Mesendoderm (in vitro differentiated cells): Measurements from ENCODE around the gene KMT2C.

Experiments used
- DNase-seq: peaks from one replicate; pipeline ENCODE4 v3.0.0; 2013
- H2AK5ac ChIP-seq: 2 replicates; pipeline ENCODE4 v1.6.1; 2013; ENCODE audit warnings: low read length, inconsistent platforms
- H2BK120ac ChIP-seq: 2 replicates; pipeline ENCODE4 v1.6.1; 2013; ENCODE audit warnings: low read depth, mild to moderate bottlenecking, low read length, moderate library complexity, mixed read lengths
- H2BK15ac ChIP-seq: replicated peaks from 2 replicates; pipeline ENCODE4 v1.6.1; 2013; ENCODE audit warnings: low read depth, mild to moderate bottlenecking, moderate library complexity
- H2BK5ac ChIP-seq: 2 replicates; pipeline ENCODE4 v1.6.1; 2013; ENCODE audit warnings: low read length, inconsistent platforms
- H3K18ac ChIP-seq: 2 replicates; pipeline ENCODE4 v1.6.1; 2013; ENCODE audit warnings: mild to moderate bottlenecking, low read length, mixed read lengths
- H3K23ac ChIP-seq: one replicate; pipeline ENCODE4 v1.6.1; 2013; ENCODE audit warnings: low read length
- H3K27ac ChIP-seq: 2 replicates; pipeline ENCODE4 v1.5.1; 2013; ENCODE audit warnings: low read depth, mild to moderate bottlenecking, inconsistent platforms, low read length, moderate library complexity
- H3K27me3 ChIP-seq: 2 replicates; pipeline ENCODE4 v1.6.1; 2013; ENCODE audit warnings: low read length, control low read depth, mild to moderate bottlenecking, inconsistent platforms; ENCODE audit not compliant: insufficient read depth, poor library complexity
- H3K36me3 ChIP-seq: 2 replicates; pipeline ENCODE4 v1.6.1; 2013; ENCODE audit warnings: low read length, inconsistent platforms; ENCODE audit not compliant: control insufficient read depth, insufficient read depth
- H3K4ac ChIP-seq: one replicate; pipeline ENCODE4 v1.6.1; 2013; ENCODE audit warnings: low read depth, mild to moderate bottlenecking, low read length, moderate library complexity
- H3K4me1 ChIP-seq: 2 replicates; pipeline ENCODE4 v1.6.1; 2013; ENCODE audit warnings: low read depth, low read length, inconsistent platforms; ENCODE audit not compliant: control insufficient read depth
- H3K4me2 ChIP-seq: 2 replicates; pipeline ENCODE4 v1.6.1; 2013; ENCODE audit warnings: low read length
- H3K4me3 ChIP-seq: 2 replicates; pipeline ENCODE4 v1.5.1; 2013; ENCODE audit warnings: mild to moderate bottlenecking, low read length
- H3K56ac ChIP-seq: one replicate; pipeline ENCODE4 v1.6.1; 2013; ENCODE audit warnings: low read length
- H3K79me1 ChIP-seq: 2 replicates; pipeline ENCODE4 v1.6.1; 2013; ENCODE audit warnings: low read length, inconsistent platforms
- H3K79me2 ChIP-seq: 2 replicates; pipeline ENCODE4 v1.6.1; 2013; ENCODE audit warnings: mild to moderate bottlenecking, low read length; ENCODE audit not compliant: control insufficient read depth, insufficient read depth
- H3K9ac ChIP-seq: 2 replicates; pipeline ENCODE4 v1.6.1; 2013; ENCODE audit warnings: low read length, inconsistent platforms
- H4K5ac ChIP-seq: one replicate; pipeline ENCODE4 v1.6.1; 2013; ENCODE audit warnings: low read length
- H4K8ac ChIP-seq: one replicate; pipeline ENCODE4 v1.6.1; 2013; ENCODE audit warnings: low read depth, mild to moderate bottlenecking, control low read depth, low read length, moderate library complexity
- WGBS: extraction: QIAGEN DNeasy Blood & Tissue Kit; methylation state at CpG from one replicate; pipeline ENCODE4 v1.1.7; 2013; ENCODE audit warnings: low lambda C conversion rate, missing lambda C conversion rate; ENCODE audit not compliant: insufficient coverage; ENCODE audit errors: extremely low coverage; 5-methylcytosine and 5-hydroxymethylcytosine counted together

KMT2C gene

DNA sequence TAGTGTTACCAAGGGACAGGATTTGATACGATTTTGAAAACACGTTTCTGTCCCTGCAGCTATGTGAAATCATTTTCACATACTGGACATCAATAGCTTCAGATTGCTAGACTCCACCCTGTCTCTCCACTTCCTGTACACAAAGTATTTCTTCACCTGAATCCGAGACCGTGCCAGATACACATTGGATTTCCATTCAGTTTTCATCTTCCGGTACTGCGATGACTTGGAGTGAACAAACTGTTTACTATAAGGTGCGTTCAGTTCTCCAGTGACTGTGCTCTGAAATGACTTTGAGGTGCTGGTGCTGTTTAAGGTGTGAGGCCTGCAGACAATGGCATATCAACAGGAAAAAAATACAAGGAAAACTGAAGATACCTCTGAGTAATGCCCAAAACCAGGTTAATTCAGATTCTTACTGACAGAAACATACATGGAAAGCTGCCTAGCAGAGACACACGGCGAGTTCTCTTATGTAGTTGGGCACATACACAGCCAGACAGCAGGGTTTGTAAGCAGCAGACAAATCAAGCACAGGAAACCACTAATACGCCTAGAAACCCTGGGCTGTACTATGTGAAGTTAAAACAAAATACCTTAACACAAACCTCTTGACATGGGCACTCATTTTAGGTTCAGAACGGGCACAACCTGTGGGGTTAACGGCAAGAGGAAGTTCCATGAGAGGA, 291.1 kb downstream of the KMT2C start:
- Histone ChIP-seq H3K79me1 (no peaks in the 10 kb centered on the region), H3K4me3 (no peak overlapping the region), H2BK120ac (no peak overlapping the region), H2BK5ac (no peak overlapping the region), H3K4me2 (no peak overlapping the region), H2AK5ac (no peak overlapping the region), H3K56ac (no peak overlapping the region), H3K9ac (no peak overlapping the region), H3K79me2 (no peaks in the 10 kb centered on the region), H3K36me3 (peaks cover 2% of the 10 kb centered on the region), H3K27me3 (no peaks in the 10 kb centered on the region), H3K4ac (no peak overlapping the region), H2BK15ac (no peak overlapping the region), H3K18ac (no peak overlapping the region), H4K8ac (no peak overlapping the region), H3K23ac (no peak overlapping the region), H4K5ac (no peak overlapping the region), H3K4me1 (no peaks in the 10 kb centered on the region), H3K27ac (no peak overlapping the region)
- no peak for DNase-seq
- WGBS: no CpG with 5 or more reads among the region's 12 CpGs

DNA sequence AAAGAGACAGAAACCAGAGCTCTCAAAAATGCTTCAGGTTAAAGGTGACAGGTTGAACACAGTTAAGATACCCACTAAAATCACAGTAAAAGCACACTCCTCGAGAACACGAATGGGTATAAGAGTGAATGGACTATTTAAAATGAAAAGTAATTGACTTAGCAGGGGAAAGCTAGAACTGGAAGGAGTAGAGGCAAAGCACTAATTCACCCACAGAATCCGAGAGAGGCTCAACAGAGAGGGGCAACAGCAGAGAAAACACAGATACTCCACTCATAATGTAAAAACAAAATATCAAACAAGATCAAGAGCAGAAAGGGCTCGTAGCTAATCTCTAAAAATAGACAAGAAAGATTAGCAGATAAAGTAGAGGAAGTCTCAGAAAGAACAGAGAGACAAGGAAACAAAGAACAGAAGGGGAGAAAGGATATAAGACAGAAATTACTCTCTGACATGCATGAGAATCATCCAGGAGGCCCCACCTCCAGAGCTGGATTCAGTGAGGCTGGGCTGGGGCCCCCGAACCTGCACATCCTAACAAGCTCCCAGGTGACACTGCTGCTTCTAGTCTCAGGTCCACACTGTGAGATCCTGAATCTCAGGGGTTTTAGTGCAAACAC, 292.7 kb downstream of the KMT2C start:
- Histone ChIP-seq H3K4me2 (no peak overlapping the region), H2AK5ac (no peak overlapping the region), H3K27me3 (no peaks in the 10 kb centered on the region), H2BK5ac (no peak overlapping the region), H3K56ac (no peak overlapping the region), H3K9ac (no peak overlapping the region), H3K23ac (no peak overlapping the region), H3K79me2 (no peaks in the 10 kb centered on the region), H3K79me1 (no peaks in the 10 kb centered on the region), H3K18ac (no peak overlapping the region), H4K8ac (no peak overlapping the region), H4K5ac (no peak overlapping the region), H3K36me3 (peaks cover 3% of the 10 kb centered on the region), H2BK120ac (no peak overlapping the region), H3K4me1 (no peaks in the 10 kb centered on the region), H2BK15ac (no peak overlapping the region), H3K4ac (no peak overlapping the region), H3K27ac (no peak overlapping the region), H3K4me3 (no peak overlapping the region)
- DNase-seq: no peak
- WGBS: no CpG with 5 or more reads among the region's 5 CpGs

DNA sequence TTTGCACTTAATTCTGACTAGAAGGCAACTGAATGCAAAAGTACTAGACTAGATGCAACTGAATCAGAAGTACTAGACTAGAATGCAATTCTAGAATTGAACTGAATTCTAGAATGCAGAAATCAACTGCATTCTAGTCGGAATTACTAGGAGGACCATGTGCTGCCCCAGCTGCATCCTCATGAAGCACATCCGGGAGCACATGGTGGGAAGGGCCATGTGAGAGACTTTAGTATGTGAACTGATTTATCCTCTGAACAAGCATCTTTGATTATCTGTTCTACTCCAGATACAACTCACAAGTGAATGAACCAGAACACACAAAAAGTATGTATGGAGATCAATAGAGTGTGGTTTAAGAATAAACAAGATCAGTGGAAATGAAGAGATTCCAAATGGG, 295.2 kb downstream of the KMT2C start:
- no peak overlapping the region for H2AK5ac ChIP-seq
- no peak overlapping the region for H4K5ac ChIP-seq
- H3K4me3 ChIP-seq: no peak overlapping the region
- no peaks in the 10 kb centered on the region for H3K79me2 ChIP-seq
- H2BK5ac ChIP-seq: no peak overlapping the region
- no peak overlapping the region for H3K27ac ChIP-seq
- H3K18ac ChIP-seq: no peak overlapping the region
- no peaks in the 10 kb centered on the region for H3K79me1 ChIP-seq
- H3K36me3 ChIP-seq: peaks cover 3% of the 10 kb centered on the region
- DNase-seq: no peak
- H3K4me2 ChIP-seq: no peak overlapping the region
- H4K8ac ChIP-seq: no peak overlapping the region
- H2BK120ac ChIP-seq: no peak overlapping the region
- no peak overlapping the region for H3K4ac ChIP-seq
- no CpG with 5 or more reads among the region's 2 CpGs for WGBS
- H3K56ac ChIP-seq: no peak overlapping the region
- H3K27me3 ChIP-seq: no peaks in the 10 kb centered on the region
- H2BK15ac ChIP-seq: no peak overlapping the region
- H3K9ac ChIP-seq: no peak overlapping the region
- no peaks in the 10 kb centered on the region for H3K4me1 ChIP-seq
- H3K23ac ChIP-seq: no peak overlapping the region

DNA sequence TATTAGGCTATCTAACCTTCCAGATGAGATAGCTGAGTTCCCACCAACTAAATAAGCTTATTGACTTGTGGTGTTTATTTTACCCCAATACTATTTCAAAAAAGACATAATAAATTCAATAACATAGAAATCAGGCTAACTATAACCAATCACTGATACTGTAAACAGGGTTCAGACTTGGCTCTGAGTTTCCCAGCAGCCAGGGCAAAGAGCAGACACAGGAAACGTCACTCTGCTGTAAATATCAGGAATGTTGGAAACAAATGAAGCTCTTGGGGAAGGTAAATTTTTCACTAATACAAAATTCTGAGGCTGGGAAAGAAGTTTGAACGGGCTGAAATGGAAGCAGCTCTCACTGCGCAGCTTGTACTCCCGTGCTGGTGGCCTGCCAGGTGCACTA, 295.7 kb downstream of the KMT2C start:
- Histone ChIP-seq H3K56ac (no peak overlapping the region), H3K18ac (no peak overlapping the region), H3K27ac (no peak overlapping the region), H3K4me2 (no peak overlapping the region), H3K4me1 (no peaks in the 10 kb centered on the region), H2AK5ac (no peak overlapping the region), H3K9ac (no peak overlapping the region), H3K27me3 (no peaks in the 10 kb centered on the region), H2BK5ac (no peak overlapping the region), H3K4ac (no peak overlapping the region), H3K23ac (no peak overlapping the region), H2BK120ac (no peak overlapping the region), H4K8ac (no peak overlapping the region), H3K4me3 (no peak overlapping the region), H3K36me3 (peaks cover 3% of the 10 kb centered on the region), H3K79me1 (no peaks in the 10 kb centered on the region), H2BK15ac (no peak overlapping the region), H3K79me2 (no peaks in the 10 kb centered on the region), H4K5ac (no peak overlapping the region)
- WGBS: no CpG with 5 or more reads among the region's 4 CpGs
- no peak for DNase-seq

DNA sequence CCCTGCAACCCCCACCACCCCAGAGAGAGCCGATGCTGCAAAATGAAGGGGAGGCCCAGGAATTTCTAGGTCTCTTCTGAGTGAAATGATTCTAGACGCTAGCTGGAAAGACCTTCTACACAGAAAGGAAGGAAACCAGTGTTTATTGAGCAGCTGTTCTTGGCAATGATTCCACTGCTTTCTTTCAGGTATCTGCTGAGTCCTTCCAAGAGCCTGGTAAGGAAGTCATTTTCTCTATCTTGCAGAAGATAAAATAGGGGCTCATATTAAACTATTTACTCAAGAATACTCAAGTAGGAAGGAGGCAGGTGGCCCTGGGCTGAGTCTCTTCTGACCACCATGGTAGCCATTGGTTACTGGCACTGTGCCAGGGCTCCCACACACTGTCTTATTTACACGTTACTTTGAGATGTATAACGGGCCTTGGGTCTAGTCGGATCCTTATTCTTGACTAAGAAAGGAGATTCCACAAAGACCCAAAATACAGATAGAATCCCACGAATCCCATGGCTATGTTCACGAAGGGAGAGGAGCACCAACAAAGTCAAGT, 298.3 kb downstream of the KMT2C start:
- no peak overlapping the region for H2BK15ac ChIP-seq
- no peak overlapping the region for H3K4me2 ChIP-seq
- H4K8ac ChIP-seq: no peak overlapping the region
- no peaks in the 10 kb centered on the region for H3K79me1 ChIP-seq
- no peaks in the 10 kb centered on the region for H3K4me1 ChIP-seq
- H3K27me3 ChIP-seq: no peaks in the 10 kb centered on the region
- no CpG with 5 or more reads among the region's 7 CpGs for WGBS
- H3K23ac ChIP-seq: no peak overlapping the region
- no peak overlapping the region for H2AK5ac ChIP-seq
- H3K56ac ChIP-seq: no peak overlapping the region
- no peak overlapping the region for H3K9ac ChIP-seq
- H3K4me3 ChIP-seq: no peak overlapping the region
- DNase-seq: no peak
- H3K27ac ChIP-seq: no peak overlapping the region
- H3K18ac ChIP-seq: no peak overlapping the region
- no peak overlapping the region for H4K5ac ChIP-seq
- H3K4ac ChIP-seq: no peak overlapping the region
- no peak overlapping the region for H2BK120ac ChIP-seq
- H3K36me3 ChIP-seq: peaks cover 3% of the 10 kb centered on the region
- H3K79me2 ChIP-seq: no peaks in the 10 kb centered on the region
- no peak overlapping the region for H2BK5ac ChIP-seq
